HG02981 (cell line): ENCODE results near the gene MEGF10.

Experiments used
- ATAC-seq: cut with Tn5 transposase; IDR thresholded peaks from one replicate; pipeline ENCODE4 v1.9.1; 2021; ENCODE audit warnings: mild to moderate bottlenecking, moderate library complexity; ENCODE audit not compliant: unreplicated experiment

The MEGF10 gene

GRCh38 chr5:127324756-127325155 lies 34.2 kb downstream of the MEGF10 start:
- ATAC-seq: no peak

GRCh38 chr5:127326431-127326830 lies 35.8 kb downstream of the MEGF10 start:
- no peak for ATAC-seq

GRCh38 chr5:127326976-127327755 lies 36.6 kb downstream of the MEGF10 start:
- ATAC-seq: no peak

DNA sequence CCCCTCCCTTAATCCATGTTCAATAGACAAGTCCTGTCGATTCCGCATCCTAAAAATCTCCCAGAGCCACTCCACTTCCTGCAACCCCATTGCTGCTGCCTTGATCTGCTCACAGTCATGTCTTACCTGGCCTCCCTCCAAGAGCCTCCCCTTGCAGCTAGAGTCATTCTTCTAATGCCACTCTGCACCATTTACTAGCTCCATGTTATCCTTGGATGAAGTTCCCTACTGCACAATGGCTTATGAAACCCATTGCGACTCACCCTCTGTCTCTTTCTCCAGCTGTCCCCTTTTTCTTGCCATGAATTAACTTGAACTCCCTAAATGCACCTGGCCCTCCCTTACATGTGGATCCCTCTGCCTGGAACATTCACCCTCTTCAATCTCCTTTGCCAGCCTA lies 39.5 kb downstream of the MEGF10 start:
- ATAC-seq: no peak

GRCh38 chr5:127331890-127332649 lies 41.5 kb downstream of the MEGF10 start:
- no peak for ATAC-seq

GRCh38 chr5:127333483-127333882 lies 42.9 kb downstream of the MEGF10 start:
- no peak for ATAC-seq

DNA sequence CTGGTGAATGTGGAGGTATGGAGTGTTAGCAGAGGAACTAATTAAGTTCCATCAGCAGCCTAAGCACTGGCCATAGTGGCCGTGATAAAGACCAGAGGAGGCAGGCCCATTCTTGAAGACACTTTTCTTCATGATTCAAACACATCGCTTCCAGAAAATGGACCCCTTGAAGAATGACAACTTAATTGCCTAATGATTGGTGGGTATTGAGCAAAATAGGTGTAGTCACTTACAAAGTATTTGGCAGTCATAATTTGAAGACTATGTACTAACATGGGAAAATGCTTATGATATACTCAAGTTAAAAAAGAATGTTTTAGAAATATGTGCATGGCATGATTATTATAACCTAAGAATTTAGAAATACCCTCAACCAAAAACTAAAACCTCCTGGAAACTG lies 44.8 kb downstream of the MEGF10 start:
- ATAC-seq: no peak

DNA sequence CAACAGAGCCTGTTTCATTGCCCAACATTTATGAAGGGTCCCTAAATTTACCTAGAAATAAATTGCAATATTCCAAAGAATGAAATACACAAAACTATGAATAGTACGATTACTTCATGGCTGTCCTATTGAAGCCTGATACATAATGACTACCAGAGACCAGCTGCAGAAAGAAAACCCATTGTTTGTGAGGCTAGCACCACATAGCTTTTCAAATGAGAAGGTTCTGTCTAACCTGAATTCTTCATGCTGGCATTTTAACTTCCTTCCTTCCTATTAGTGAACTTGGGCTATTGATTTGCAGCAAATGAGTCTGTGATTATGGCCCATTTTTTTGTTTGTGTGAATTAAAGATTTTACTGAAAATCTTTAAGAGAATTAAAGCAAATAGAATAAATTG lies 47.3 kb downstream of the MEGF10 start:
- ATAC-seq: no peak

DNA sequence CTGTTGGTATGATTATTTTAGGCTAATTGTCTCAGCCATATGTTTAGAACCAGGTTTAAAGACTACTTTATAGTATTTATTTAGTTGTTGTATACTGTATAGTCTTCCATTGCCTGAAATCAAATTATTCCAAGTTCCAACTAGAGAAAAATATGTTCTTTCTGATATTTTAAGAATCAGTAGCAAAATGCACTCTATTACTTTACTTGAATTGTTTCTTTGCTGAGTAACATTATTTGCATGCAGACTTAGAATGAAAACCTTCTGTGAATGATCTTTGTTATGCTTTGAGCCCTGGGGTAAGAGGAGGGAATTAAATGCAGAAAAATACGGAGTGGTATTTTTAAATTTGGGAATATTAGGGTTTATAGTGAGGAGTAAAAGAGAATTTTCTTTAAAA lies 47.9 kb downstream of the MEGF10 start:
- ATAC-seq: no peak

GRCh38 chr5:127340606-127341005 lies 50.0 kb downstream of the MEGF10 start:
- no peak for ATAC-seq

DNA sequence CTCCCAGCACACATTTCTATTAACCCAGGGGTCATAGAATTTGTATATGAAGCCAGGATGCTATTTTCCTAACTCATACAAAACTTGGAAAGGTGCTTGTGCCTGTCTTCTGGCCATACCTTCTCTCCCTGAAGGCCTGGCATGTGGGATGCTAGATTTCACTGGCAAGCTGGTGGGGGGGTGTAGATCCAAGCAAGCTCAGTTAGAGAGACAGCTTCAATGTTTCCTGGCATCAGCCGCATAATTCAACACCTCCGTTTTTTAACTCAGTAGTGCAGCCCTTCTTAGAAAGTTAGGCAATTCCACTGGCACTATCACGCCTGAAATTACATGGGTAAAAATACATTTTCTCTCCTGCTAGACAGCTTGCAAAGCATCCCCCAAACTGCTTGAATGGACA lies 51.8 kb downstream of the MEGF10 start:
- ATAC-seq: no peak

- no peak for ATAC-seq
These were observed 52.7 kb downstream of the MEGF10 start for GRCh38 chr5:127343313-127343712.

DNA sequence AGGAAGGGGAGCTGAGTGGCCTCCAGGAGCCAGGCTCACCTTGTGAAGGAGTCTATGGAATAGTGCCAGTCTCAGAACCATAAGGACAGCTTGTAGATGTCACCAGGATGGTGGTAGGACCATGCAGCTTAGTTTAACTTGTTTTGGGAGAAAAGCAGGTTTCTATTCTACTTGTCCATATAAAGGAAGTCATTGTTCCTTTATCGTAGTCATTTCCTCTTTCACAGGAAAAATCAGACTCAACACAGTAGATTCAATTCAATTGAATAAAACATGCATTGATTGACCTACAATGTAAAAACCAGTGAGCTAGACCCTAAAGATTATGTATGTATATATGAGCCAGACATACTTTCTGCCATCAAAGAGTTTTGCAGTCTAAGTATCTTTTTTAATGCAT lies 53.3 kb downstream of the MEGF10 start:
- ATAC-seq: no peak

- no peak for ATAC-seq
These were observed 54.3 kb downstream of the MEGF10 start for GRCh38 chr5:127344931-127345330.

DNA sequence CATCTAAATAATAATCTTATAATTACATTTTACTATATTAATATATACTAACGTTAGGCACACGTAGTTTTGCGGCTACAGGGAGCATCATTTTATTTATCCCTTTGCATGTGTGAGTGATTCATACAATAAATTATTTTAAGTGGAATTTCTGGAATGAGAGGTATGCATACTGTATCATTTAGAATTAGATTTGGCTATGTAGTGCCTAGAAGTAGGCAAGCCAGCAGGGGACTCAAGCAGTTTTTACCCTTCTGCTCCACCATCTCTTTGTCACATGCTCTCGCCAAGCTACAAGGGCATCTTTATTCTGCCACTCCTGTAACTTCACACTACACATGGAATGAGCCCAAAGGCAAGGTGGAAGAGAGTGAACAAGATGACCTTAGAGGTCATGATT lies 60.8 kb downstream of the MEGF10 start:
- ATAC-seq: no peak

- ATAC-seq: no peak
These were observed 61.5 kb downstream of the MEGF10 start for GRCh38 chr5:127352068-127352467.

GRCh38 chr5:127353327-127353726 lies 62.7 kb downstream of the MEGF10 start:
- ATAC-seq: no peak

DNA sequence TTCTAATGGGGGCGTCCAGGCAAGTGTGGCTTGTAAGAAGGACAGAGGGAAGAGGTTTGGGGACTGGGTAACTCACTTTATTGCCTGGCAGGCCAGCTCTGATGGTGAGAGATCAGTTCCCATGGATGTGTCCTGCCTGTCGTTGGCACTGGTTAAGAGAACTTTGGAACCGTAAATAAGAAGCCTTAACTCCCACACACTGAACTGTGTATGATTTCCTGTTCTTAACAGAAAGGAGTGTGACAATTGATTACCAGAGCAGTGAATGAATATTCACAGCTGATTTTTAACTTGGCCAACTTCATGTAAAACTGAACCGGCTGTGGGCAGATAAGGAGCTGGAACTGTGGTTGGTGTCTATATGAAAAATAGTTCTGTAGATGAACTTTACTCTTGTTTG lies 63.2 kb downstream of the MEGF10 start:
- no peak for ATAC-seq

DNA sequence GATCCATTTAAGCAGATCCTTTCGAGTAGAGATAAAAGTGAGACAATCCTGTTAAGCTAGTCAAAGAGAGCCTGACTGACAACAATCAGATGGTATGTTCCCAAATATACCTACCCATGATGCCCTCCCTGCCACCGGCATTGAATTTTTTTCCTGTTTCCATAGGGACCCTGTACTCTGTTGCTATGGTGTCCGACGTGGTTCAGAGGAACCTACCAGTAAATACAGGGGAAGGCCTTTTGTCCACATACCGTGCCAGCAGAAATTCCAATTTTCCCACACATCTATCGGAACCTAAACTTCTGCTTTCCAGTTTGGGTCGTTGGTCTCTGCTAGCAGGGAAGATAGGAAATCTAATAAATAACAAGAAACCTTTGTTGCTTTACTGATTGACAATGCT lies 64.7 kb downstream of the MEGF10 start:
- no peak for ATAC-seq

GRCh38 chr5:127358284-127358683 lies 67.7 kb downstream of the MEGF10 start:
- no peak for ATAC-seq

DNA sequence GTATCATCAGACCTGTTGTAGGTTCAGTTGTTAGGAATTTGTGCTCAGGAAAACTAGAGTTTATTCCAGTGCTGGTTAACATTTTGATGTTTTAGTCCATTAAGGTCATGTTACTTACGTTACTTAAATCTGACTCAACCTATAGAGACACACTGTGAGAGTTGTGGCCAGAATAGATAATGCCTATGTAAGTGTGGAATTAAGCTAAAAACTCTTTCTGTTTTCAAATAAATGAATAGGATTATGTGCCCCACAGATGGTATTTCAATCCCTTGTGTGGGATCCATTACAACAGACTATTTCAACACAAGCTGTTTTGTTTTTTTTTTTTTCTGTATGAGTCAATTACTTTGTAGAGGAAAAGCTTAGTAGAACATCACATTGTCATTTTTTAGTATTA lies 68.1 kb downstream of the MEGF10 start:
- ATAC-seq: no peak

DNA sequence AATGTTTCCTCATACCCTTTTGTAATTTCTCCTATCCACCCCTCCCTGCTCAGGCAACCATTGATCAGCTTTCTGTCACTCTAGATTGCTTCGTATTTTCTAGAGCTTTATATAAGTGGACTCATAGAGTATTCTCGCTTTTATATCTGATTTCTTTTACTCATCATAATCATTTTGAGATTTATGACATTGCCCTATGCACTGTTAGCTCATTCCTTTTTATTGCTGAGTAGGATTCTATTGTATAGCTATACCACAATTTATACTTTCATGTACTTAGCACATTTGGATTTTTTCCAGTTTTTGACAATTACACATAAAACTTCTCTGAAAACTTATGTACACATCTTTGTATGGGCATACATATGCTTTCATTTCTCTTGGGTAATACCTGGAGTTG lies 68.9 kb downstream of the MEGF10 start:
- ATAC-seq: no peak
